Right lobe of liver (tissue), 6 donors: ENCODE measurements around the gene ZNF521. TPM values are rescaled to one million over a fixed set of nuclear protein-coding genes. Genes with fewer than 3 reads are reported as not detected.

Source experiments
- ATAC-seq, 4 donors: fragments of 200-7000 bp; cut with Tn5 transposase; one replicate each; pipeline ENCODE4 v1.9.1; 2020; ENCODE audit warnings: mild to moderate bottlenecking in 4 of 4, moderate library complexity in 4 of 4
- DNase-seq, 3 donors: peaks; one replicate each; pipeline ENCODE4 v3.0.0-alpha.2; 2020
- H3K27ac ChIP-seq, 3 donors: fragments of 200-600 bp; one replicate each; pipeline ENCODE4 v1.8.0; 2022
- H3K27me3 ChIP-seq, 2 donors: fragments of 200-600 bp; one replicate each; pipeline ENCODE4 v1.8.0; 2022
- H3K36me3 ChIP-seq, 4 donors: fragments of 200-600 bp; sonication (generic) in 1 of 4; one replicate each; pipeline versions ENCODE4 v1.5.1 to v1.8.0; 2017 to 2022; ENCODE audit warnings: control low read depth in 1 of 4
- H3K4me1 ChIP-seq, 4 donors: fragments of 200-600 bp; sonication (generic) in 1 of 4; one replicate each; pipeline versions ENCODE4 v1.5.1 to v1.8.0; 2017 to 2022; ENCODE audit warnings: control low read depth in 1 of 4
- H3K4me3 ChIP-seq, 3 donors: fragments of 200-600 bp; one replicate each; pipeline ENCODE4 v1.8.0; 2022
- H3K9me3 ChIP-seq, 4 donors: fragments of 200-600 bp; sonication (generic) in 1 of 4; one replicate each; pipeline versions ENCODE4 v1.5.1 to v1.8.0; 2017 to 2022; ENCODE audit warnings: control low read depth in 1 of 4
- CTCF ChIP-seq, 4 donors: fragments of 200-600 bp in 3 of 4; fragments of 450-650 bp in 1 of 4; IDR thresholded peaks; one replicate each; pipeline versions ENCODE4 v1.5.1 to v1.8.0; 2016 to 2022; ENCODE audit warnings: antibody characterized with exemption in 4 of 4, mild to moderate bottlenecking in 2 of 4
- POLR2A ChIP-seq: fragments of 450-650 bp; IDR thresholded peaks from one replicate; pipeline ENCODE4 v1.6.1; 2017; ENCODE audit warnings: antibody characterized with exemption, mild to moderate bottlenecking
- WGBS: methylation state at CpG from one replicate; pipeline ENCODE4 v1.1.6; 2018; ENCODE audit warnings: low coverage, low lambda C conversion rate; ENCODE audit not compliant: insufficient coverage; ENCODE audit errors: missing lambda C conversion rate; 5-methylcytosine and 5-hydroxymethylcytosine counted together
- intact Hi-C, 2 donors: fragments of 100-400 bp; cut with DNase I; formaldehyde crosslinking; loops; one replicate each; pipeline versions ENCODE4 v1.11.2 to v1.14.1; 2022
- total RNA-seq, 6 experiments: library from RNA; depleted of rRNA in 2 of 6; stranded (reverse); fragments of >200 nt in 2 of 6; fragmentation: NEBNext Ultra II Directional in 3 of 6; extraction: Animal tissue kit (Norgen Biotek cat#: 25700) in 3 of 6; gene quantifications; one replicate each; pipeline versions ENCODE4 v1.1.0 to v1.2.4, GENCODE V29; 2016 to 2023
- donor health status: DM: no; HTN: yes; CAD: no.
- donor health status: DM: no; HTN: no; CAD: no.
- donor health status: DM: no; HTN: no; CAD: no.
- donor health status: DM: no; HTN: yes; CAD: no.
- donor health status: DM: no; HTN: yes; CAD: no.

ZNF521 gene
- total RNA-seq, 6 experiments from 2014 or later, result 0.31 to 2.9 (median 1.3) TPM

GRCh38 chr18:25316381-25317018 is 35.5 kb downstream of the ZNF521 start:
- 77% methylated on average over 9 of the region's 9 CpGs for WGBS
- no peak for ATAC-seq
- Histone ChIP-seq H3K36me3 (no peaks in the 10 kb centered on the region), H3K27ac (no peak overlapping the region), H3K4me3 (no peak overlapping the region), H3K4me1 (no peaks in the 10 kb centered on the region), H3K27me3 (peaks cover 0 to 8% of the 10 kb centered on the region in 2 donors), H3K9me3 (no peaks in the 10 kb centered on the region)
- no peak for DNase-seq
- intact Hi-C loops, result no loop called here
- TF ChIP-seq POLR2A, result no peak
- TF ChIP-seq CTCF (IDR thresholded peaks at IDR 0.05), result no peak

GRCh38 chr18:25314838-25315190 is 37.2 kb downstream of the ZNF521 start:
- Histone ChIP-seq H3K4me1 (no peaks in the 10 kb centered on the region), H3K9me3 (no peaks in the 10 kb centered on the region), H3K36me3 (no peaks in the 10 kb centered on the region), H3K4me3 (no peak overlapping the region), H3K27ac (no peak overlapping the region), H3K27me3 (peaks cover 0 to 8% of the 10 kb centered on the region in 2 donors)
- DNase-seq (no peak), ATAC-seq (no peak)
- no peak for TF ChIP-seq POLR2A
- TF ChIP-seq CTCF (IDR thresholded peaks at IDR 0.05), result no peak
- intact Hi-C loops, result no loop called here

GRCh38 chr18:25314151-25314837 is 37.7 kb downstream of the ZNF521 start:
- H3K27me3 ChIP-seq, result peaks cover 0 to 8% of the 10 kb centered on the region in 2 donors
- intact Hi-C loops, result no loop called here
- DNase-seq (no peak), ATAC-seq (no peak)
- H3K4me1 ChIP-seq, result no peaks in the 10 kb centered on the region
- no peak overlapping the region for H3K4me3 ChIP-seq
- no peaks in the 10 kb centered on the region for H3K9me3 ChIP-seq
- TF ChIP-seq CTCF (IDR thresholded peaks at IDR 0.05) (no peak), POLR2A (no peak)
- 46% methylated on average over 3 of the region's 3 CpGs for WGBS
- H3K36me3 ChIP-seq, result no peaks in the 10 kb centered on the region
- H3K27ac ChIP-seq, result no peak overlapping the region

- Histone ChIP-seq H3K27ac (no peak overlapping the region), H3K9me3 (no peaks in the 10 kb centered on the region), H3K4me3 (no peak overlapping the region), H3K4me1 (no peaks in the 10 kb centered on the region), H3K36me3 (no peaks in the 10 kb centered on the region), H3K27me3 (peaks cover 0 to 8% of the 10 kb centered on the region in 2 donors)
- 23% methylated on average over 1 of the region's 1 CpG for WGBS
- intact Hi-C loops, result no loop called here
- TF ChIP-seq CTCF (IDR thresholded peaks at IDR 0.05) (no peak), POLR2A (no peak)
- DNase-seq, result no peak
- no peak for ATAC-seq
Observed at GRCh38 chr18:25313268-25313667, 38.7 kb downstream of the ZNF521 start.
